ENCODE data around the gene BIK. TPM values are rescaled to one million over a fixed set of nuclear protein-coding genes. Genes with fewer than 3 reads are reported as not detected.
A peak's percentile ranks its signal among the peaks of the same experiment; 100 is the strongest.

The BIK gene
- total RNA-seq, 2 donors from 2014 or later: 5.8 to 13.3 TPM

DNA sequence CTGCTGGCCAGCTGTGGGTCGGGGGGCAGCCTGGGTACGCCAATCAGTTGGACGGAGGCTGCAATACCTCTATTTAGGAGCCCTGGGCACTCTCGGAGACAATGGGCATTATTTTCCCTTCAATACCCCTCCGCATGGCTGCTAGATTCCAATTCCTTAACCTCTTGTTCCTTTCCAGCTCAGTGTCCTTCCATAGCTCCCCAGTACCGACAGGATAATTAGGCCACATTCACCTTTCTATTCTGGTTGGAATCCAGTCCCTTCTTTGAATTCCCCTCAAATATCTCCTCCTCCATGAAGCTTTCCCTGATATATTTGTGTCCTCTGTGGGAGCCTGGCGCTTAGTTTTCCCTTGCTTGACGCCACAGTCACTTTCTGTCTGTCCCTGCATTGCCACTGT, 4.2 kb upstream of the BIK start:
- H3K4me3 Mint-ChIP-seq: no peak overlapping the region
- H3K9me3 ChIP-seq (ENCODE audit: control insufficient read depth, low read length): no peaks in the 10 kb centered on the region
- DNase-seq: no peak
- H3K9ac ChIP-seq (ENCODE audit: extremely low read depth, low read length, poor library complexity, severe bottlenecking): no peak overlapping the region
- H3K4me1 Mint-ChIP-seq: peaks cover 13% of the 10 kb centered on the region
- TF ChIP-seq, protein P1, sequence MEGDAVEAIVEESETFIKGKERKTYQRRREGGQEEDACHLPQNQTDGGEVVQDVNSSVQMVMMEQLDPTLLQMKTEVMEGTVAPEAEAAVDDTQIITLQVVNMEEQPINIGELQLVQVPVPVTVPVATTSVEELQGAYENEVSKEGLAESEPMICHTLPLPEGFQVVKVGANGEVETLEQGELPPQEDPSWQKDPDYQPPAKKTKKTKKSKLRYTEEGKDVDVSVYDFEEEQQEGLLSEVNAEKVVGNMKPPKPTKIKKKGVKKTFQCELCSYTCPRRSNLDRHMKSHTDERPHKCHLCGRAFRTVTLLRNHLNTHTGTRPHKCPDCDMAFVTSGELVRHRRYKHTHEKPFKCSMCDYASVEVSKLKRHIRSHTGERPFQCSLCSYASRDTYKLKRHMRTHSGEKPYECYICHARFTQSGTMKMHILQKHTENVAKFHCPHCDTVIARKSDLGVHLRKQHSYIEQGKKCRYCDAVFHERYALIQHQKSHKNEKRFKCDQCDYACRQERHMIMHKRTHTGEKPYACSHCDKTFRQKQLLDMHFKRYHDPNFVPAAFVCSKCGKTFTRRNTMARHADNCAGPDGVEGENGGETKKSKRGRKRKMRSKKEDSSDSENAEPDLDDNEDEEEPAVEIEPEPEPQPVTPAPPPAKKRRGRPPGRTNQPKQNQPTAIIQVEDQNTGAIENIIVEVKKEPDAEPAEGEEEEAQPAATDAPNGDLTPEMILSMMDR (conservative IDR thresholded peaks at IDR 0.05): no peak
- no peaks in the 10 kb centered on the region for H3K36me3 Mint-ChIP-seq (ENCODE audit: low read depth)
- H3K27me3 Mint-ChIP-seq (ENCODE audit: insufficient read depth): peaks cover 13% of the 10 kb centered on the region
- 91% methylated on average over 8 of the region's 8 CpGs for WGBS, 2 experiments (ENCODE audit: insufficient coverage in 1 of 2, insufficient read length in 1 of 2)
- no peak overlapping the region for H3K4me3 ChIP-seq (ENCODE audit: low read length)
- no peak overlapping the region for H3K27ac ChIP-seq (ENCODE audit: low read depth, low read length)
- H3K36me3 ChIP-seq (ENCODE audit: control insufficient read depth, insufficient read depth, low read length): no peaks in the 10 kb centered on the region
- peaks cover 4% of the 10 kb centered on the region for H3K4me1 ChIP-seq (ENCODE audit: control insufficient read depth, insufficient read depth, low read length)
- H3K27me3 ChIP-seq (ENCODE audit: control insufficient read depth, insufficient read depth, low read length, poor library complexity, severe bottlenecking): peaks cover 18% of the 10 kb centered on the region
- no peaks in the 10 kb centered on the region for H3K9me3 Mint-ChIP-seq
- no peak overlapping the region for H3K27ac Mint-ChIP-seq

DNA sequence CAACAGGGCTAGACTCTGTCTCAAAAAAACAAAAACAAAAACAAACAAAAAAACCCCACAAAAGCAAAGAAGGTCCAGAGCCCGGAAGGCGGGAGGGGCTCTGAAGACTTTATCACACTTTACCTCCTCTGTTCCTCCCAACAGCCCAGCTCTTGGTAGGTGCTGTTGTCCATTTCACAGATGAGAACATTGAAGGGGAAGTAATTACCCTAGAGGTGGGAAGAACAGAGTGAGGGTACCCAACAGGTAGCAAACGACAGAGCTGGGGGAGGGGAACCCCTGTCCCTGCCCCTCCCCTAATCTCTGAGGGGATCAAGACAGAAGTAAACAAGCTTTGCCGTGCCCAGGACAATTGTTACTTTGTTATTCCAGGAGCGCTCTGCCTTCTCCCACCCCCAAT, 1.0 kb upstream of the BIK start:
- Histone ChIP-seq H3K4me1 (ENCODE audit: control insufficient read depth, insufficient read depth, low read length) (peaks cover 2% of the 10 kb centered on the region), H3K9me3 (ENCODE audit: control insufficient read depth, low read length) (no peaks in the 10 kb centered on the region), H3K36me3 (ENCODE audit: control insufficient read depth, insufficient read depth, low read length) (no peaks in the 10 kb centered on the region), H3K9ac (ENCODE audit: extremely low read depth, low read length, poor library complexity, severe bottlenecking) (no peak overlapping the region), H3K27me3 (ENCODE audit: control insufficient read depth, insufficient read depth, low read length, poor library complexity, severe bottlenecking) (peaks cover 33% of the 10 kb centered on the region), H3K4me3 (ENCODE audit: low read length) (no peak overlapping the region), H3K27ac (ENCODE audit: low read depth, low read length) (no peak overlapping the region)
- H3K27me3 Mint-ChIP-seq (ENCODE audit: insufficient read depth): peaks cover 31% of the 10 kb centered on the region
- H3K9me3 Mint-ChIP-seq: no peaks in the 10 kb centered on the region
- DNase-seq: no peak
- peak overlapping the region; percentile 60 for H3K4me3 Mint-ChIP-seq
- 46% methylated on average over 5 of the region's 5 CpGs; no CpG with 5 or more reads in 1 of the 2 experiments for WGBS, 2 experiments (ENCODE audit: insufficient coverage in 1 of 2, insufficient read length in 1 of 2)
- no peak overlapping the region for H3K27ac Mint-ChIP-seq
- peaks cover 13% of the 10 kb centered on the region for H3K4me1 Mint-ChIP-seq
- TF ChIP-seq, protein P1 (conservative IDR thresholded peaks at IDR 0.05): no peak
- no peaks in the 10 kb centered on the region for H3K36me3 Mint-ChIP-seq (ENCODE audit: low read depth)

DNA sequence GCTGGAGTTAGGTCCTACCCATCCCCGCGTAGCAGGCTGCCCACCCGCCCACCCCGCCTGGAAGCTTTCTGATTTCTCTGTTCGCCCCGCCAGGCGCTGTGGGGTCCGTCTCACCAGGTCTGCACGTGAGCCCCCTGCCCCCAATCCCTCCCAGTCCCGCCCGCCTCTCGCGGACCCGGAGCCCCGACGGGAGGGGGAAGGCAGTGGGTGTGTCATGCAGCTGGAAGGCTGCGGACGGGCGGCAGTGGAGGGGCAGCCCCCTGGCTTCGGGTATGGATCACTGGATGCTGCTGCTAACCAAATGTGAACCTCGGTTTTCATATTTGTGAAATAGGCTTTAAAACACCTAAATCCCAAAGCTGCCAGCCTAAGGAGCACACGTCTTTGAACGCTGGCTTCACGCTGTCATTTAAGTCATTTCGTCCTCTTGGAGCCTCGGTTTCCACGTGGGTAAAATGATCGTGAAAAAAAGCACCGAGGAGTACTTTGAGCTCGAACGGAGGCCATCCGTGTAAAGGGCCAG, 568 bp upstream of the BIK start:
- Histone ChIP-seq H3K27me3 (ENCODE audit: control insufficient read depth, insufficient read depth, low read length, poor library complexity, severe bottlenecking) (peaks cover 33% of the 10 kb centered on the region), H3K4me1 (ENCODE audit: control insufficient read depth, insufficient read depth, low read length) (peaks cover 2% of the 10 kb centered on the region), H3K36me3 (ENCODE audit: control insufficient read depth, insufficient read depth, low read length) (no peaks in the 10 kb centered on the region), H3K4me3 (ENCODE audit: low read length) (peak overlapping the region; percentile 81), H3K9ac (ENCODE audit: extremely low read depth, low read length, poor library complexity, severe bottlenecking) (no peak overlapping the region), H3K27ac (ENCODE audit: low read depth, low read length) (no peak overlapping the region), H3K9me3 (ENCODE audit: control insufficient read depth, low read length) (no peaks in the 10 kb centered on the region)
- peak overlapping the region; percentile 80 for H3K27ac Mint-ChIP-seq
- peak; percentile 79 for DNase-seq
- TF ChIP-seq, protein P1 (conservative IDR thresholded peaks at IDR 0.05): no peak
- no peaks in the 10 kb centered on the region for H3K9me3 Mint-ChIP-seq
- no peaks in the 10 kb centered on the region for H3K36me3 Mint-ChIP-seq (ENCODE audit: low read depth)
- H3K27me3 Mint-ChIP-seq (ENCODE audit: insufficient read depth): peaks cover 31% of the 10 kb centered on the region
- H3K4me1 Mint-ChIP-seq: peaks cover 16% of the 10 kb centered on the region
- 1 to 5% methylated on average over 16 to 31 of the region's 32 CpGs for WGBS, 2 experiments (ENCODE audit: insufficient coverage in 1 of 2, insufficient read length in 1 of 2)
- peak overlapping the region; percentile 60 for H3K4me3 Mint-ChIP-seq

Measured in endodermal cell (in vitro differentiated cells).